NCI-H2227 treated with DMSO at 0.1 percent for 48 hours (cell line): ENCODE data around the gene SLC35E2B.

Experiments
- DNase-seq: peaks from one replicate; lab custom pipeline; 2025; lab: John Stamatoyannopoulos, UW

Gene SLC35E2B

DNA sequence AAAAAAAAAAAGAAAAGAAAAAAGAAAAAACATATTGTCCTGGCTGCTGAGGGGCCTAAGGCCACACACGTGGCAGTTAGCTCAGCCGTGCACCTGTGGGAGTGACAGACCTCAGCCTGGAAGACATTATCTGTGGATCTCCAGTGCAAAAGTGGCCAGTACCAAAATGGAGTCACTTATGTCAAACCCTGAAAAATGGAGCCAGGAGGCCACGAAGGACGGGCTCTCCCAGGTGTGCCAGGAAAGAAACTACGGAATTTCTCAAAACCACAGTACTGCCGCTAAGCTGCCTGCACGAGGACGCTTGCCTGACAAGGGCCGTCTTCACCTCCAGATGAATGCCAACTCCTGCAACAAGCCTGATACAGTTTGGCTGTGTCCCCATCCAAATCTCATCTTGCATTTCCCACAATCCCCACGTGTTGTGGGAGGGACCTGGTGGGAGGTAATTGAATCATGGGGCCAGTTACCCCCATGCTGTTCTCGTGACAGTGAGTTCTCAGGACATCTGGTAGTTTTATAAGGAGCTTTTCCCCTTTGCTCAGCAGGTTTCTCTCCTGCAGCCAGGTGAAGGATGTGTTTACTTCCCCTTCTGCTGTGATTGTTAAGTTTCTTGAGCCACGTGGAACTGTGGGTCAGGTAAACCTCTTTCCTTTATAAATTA is 82.6 kb downstream of the SLC35E2B start:
- no peak for DNase-seq
